ENCODE results near the gene CAMK4. TPM values are rescaled to one million over a fixed set of nuclear protein-coding genes. Genes with fewer than 3 reads are reported as not detected.

CAMK4 gene
- total RNA-seq, 1 donor from 2014 or later, result 0.72 TPM

GRCh38 chr5:111532886-111533582 is 308.9 kb downstream of the CAMK4 start:
- TF ChIP-seq, protein P1, sequence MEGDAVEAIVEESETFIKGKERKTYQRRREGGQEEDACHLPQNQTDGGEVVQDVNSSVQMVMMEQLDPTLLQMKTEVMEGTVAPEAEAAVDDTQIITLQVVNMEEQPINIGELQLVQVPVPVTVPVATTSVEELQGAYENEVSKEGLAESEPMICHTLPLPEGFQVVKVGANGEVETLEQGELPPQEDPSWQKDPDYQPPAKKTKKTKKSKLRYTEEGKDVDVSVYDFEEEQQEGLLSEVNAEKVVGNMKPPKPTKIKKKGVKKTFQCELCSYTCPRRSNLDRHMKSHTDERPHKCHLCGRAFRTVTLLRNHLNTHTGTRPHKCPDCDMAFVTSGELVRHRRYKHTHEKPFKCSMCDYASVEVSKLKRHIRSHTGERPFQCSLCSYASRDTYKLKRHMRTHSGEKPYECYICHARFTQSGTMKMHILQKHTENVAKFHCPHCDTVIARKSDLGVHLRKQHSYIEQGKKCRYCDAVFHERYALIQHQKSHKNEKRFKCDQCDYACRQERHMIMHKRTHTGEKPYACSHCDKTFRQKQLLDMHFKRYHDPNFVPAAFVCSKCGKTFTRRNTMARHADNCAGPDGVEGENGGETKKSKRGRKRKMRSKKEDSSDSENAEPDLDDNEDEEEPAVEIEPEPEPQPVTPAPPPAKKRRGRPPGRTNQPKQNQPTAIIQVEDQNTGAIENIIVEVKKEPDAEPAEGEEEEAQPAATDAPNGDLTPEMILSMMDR (IDR thresholded peaks at IDR 0.05), result no peak
- peaks cover 8% of the 10 kb centered on the region for H3K9me3 Mint-ChIP-seq (ENCODE audit: low read depth)
- no peak for DNase-seq (ENCODE audit: low spot score)
- no peak overlapping the region for H3K27ac Mint-ChIP-seq (ENCODE audit: unreplicated experiment)
- H3K36me3 Mint-ChIP-seq (ENCODE audit: low read depth), result no peaks in the 10 kb centered on the region
- H3K27me3 Mint-ChIP-seq (ENCODE audit: low read depth), result no peaks in the 10 kb centered on the region
- H3K4me3 Mint-ChIP-seq (ENCODE audit: unreplicated experiment), result no peak overlapping the region
- H3K4me1 Mint-ChIP-seq (ENCODE audit: low read depth), result peaks cover 17% of the 10 kb centered on the region

DNA sequence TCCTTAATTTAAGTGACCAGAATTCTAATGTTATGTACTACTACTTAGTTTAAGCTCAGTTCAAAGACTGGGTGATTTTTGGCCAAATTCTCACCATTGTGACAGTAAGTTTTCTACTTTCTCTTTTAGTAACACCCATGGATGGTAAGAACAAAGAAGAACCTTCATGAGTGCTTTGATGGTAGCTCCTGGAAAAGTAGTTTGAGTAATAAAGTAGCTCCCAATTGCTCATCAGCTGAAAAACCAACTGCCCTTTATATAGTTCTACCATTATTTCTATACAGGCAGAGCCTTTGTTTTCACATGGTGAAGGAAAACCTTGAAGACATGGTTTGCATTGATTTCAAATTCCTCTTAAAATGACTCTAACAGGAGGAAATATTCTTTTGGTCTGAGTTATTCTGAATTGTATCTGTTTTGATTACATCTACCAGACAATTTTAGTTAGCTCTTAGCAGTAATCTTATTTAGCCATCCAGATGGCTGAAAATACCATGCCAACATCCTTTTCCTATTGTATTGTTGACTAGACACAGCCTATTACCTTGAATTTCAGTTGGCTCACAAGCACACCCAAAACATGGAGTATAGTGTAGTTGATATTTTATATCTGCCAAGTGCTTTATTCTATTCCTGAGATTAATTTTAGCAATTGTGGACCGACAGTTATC is 311.8 kb downstream of the CAMK4 start:
- no peaks in the 10 kb centered on the region for H3K36me3 Mint-ChIP-seq (ENCODE audit: low read depth)
- DNase-seq (ENCODE audit: low spot score), result no peak
- H3K4me3 Mint-ChIP-seq (ENCODE audit: unreplicated experiment), result no peak overlapping the region
- peaks cover 9% of the 10 kb centered on the region for H3K4me1 Mint-ChIP-seq (ENCODE audit: low read depth)
- H3K27me3 Mint-ChIP-seq (ENCODE audit: low read depth), result no peaks in the 10 kb centered on the region
- TF ChIP-seq, protein P1 (IDR thresholded peaks at IDR 0.05), result no peak
- peaks cover 8% of the 10 kb centered on the region for H3K9me3 Mint-ChIP-seq (ENCODE audit: low read depth)
- no peak overlapping the region for H3K27ac Mint-ChIP-seq (ENCODE audit: unreplicated experiment)

- H3K27me3 Mint-ChIP-seq (ENCODE audit: low read depth), result no peaks in the 10 kb centered on the region
- no peaks in the 10 kb centered on the region for H3K36me3 Mint-ChIP-seq (ENCODE audit: low read depth)
- H3K27ac Mint-ChIP-seq (ENCODE audit: unreplicated experiment), result no peak overlapping the region
- TF ChIP-seq, protein P1 (IDR thresholded peaks at IDR 0.05), result no peak
- peaks cover 8% of the 10 kb centered on the region for H3K9me3 Mint-ChIP-seq (ENCODE audit: low read depth)
- no peak for DNase-seq (ENCODE audit: low spot score)
- no peak overlapping the region for H3K4me3 Mint-ChIP-seq (ENCODE audit: unreplicated experiment)
- H3K4me1 Mint-ChIP-seq (ENCODE audit: low read depth), result peaks cover 10% of the 10 kb centered on the region
Measured at GRCh38 chr5:111537141-111538024, 313.2 kb downstream of the CAMK4 start.

Other genes with a start within 250 kb of the CAMK4 start
- gene TSLP, start 152.7 kb upstream of the CAMK4 start, total RNA-seq, result 0.20 TPM in 1 of 3 replicates, not detected in the others
- 17.6 to 25.4 TPM (median 18.7 TPM) in 3 replicates for gene WDR36, start 132.0 kb upstream of the CAMK4 start, total RNA-seq

Measured in chondrocyte (in vitro differentiated cells).